Measurements from ENCODE around the gene TENT4A. TPM values are rescaled to one million over a fixed set of nuclear protein-coding genes. Genes with fewer than 3 reads are reported as not detected.
A peak's percentile ranks its signal among the peaks of the same experiment; 100 is the strongest.

Gene TENT4A
- total RNA-seq, 2 experiments from 2014 or later = 29.2 to 33.3 TPM

GRCh38 chr5:6718161-6718681, 5.0 kb downstream of the TENT4A start:
- Mint-ChIP-seq H3K27me3 (no peaks in the 10 kb centered on the region), H3K4me3 (no peak overlapping the region), H3K36me3 (ENCODE audit: low read depth) (peaks cover 42% of the 10 kb centered on the region), H3K4me1 (peaks cover 65% of the 10 kb centered on the region), H3K27ac (no peak overlapping the region), H3K9me3 (ENCODE audit: low read depth) (no peaks in the 10 kb centered on the region)
- CTCF ChIA-PET = no interaction called here
- ATAC-seq (no peak), DNase-seq (no peak)
- POLR2A ChIA-PET = interaction anchor here (0.6 kb wide), 1 partner anchor 96 kb away, joined by 6 read pairs; no protein-coding TSS in a partner anchor
- intact Hi-C loops (cut with DNase I, micrococcal nuclease) = loop anchor here (10.0 kb wide), 2 partner anchors 1147 to 1737 kb away; partner anchors contain the start of genes FASTKD3 (in 1 of the 2) and MTRR (in 1 of the 2)

GRCh38 chr5:6718718-6719117, 5.5 kb downstream of the TENT4A start:
- intact Hi-C loops (cut with DNase I, micrococcal nuclease) = loop anchor here (10.0 kb wide), 2 partner anchors 1146 to 1736 kb away; partner anchors contain the start of genes FASTKD3 (in 1 of the 2) and MTRR (in 1 of the 2)
- H3K4me3 Mint-ChIP-seq = no peak overlapping the region
- ATAC-seq (no peak), DNase-seq (no peak)
- H3K9me3 Mint-ChIP-seq (ENCODE audit: low read depth) = no peaks in the 10 kb centered on the region
- peaks cover 70% of the 10 kb centered on the region for H3K4me1 Mint-ChIP-seq
- ChIA-PET CTCF (no interaction called here), POLR2A (interaction anchor here (0.6 kb wide), 1 partner anchor 97 kb away, joined by 6 read pairs; no protein-coding TSS in a partner anchor)
- no peaks in the 10 kb centered on the region for H3K27me3 Mint-ChIP-seq
- peaks cover 47% of the 10 kb centered on the region for H3K36me3 Mint-ChIP-seq (ENCODE audit: low read depth)
- H3K27ac Mint-ChIP-seq = no peak overlapping the region

GRCh38 chr5:6719417-6719816, 6.2 kb downstream of the TENT4A start:
- intact Hi-C loops (cut with DNase I, micrococcal nuclease) = loop anchor here (10.0 kb wide), 2 partner anchors 1145 to 1735 kb away; partner anchors contain the start of genes FASTKD3 (in 1 of the 2) and MTRR (in 1 of the 2)
- H3K4me1 Mint-ChIP-seq = peaks cover 77% of the 10 kb centered on the region
- no peaks in the 10 kb centered on the region for H3K27me3 Mint-ChIP-seq
- ChIA-PET CTCF (no interaction called here), POLR2A (no interaction called here)
- no peak for ATAC-seq
- no peak overlapping the region for H3K4me3 Mint-ChIP-seq
- H3K27ac Mint-ChIP-seq = no peak overlapping the region
- peaks cover 54% of the 10 kb centered on the region for H3K36me3 Mint-ChIP-seq (ENCODE audit: low read depth)
- no peaks in the 10 kb centered on the region for H3K9me3 Mint-ChIP-seq (ENCODE audit: low read depth)
- no peak for DNase-seq

GRCh38 chr5:6719896-6720560, 6.8 kb downstream of the TENT4A start:
- Mint-ChIP-seq H3K27ac (no peak overlapping the region), H3K9me3 (ENCODE audit: low read depth) (no peaks in the 10 kb centered on the region), H3K27me3 (no peaks in the 10 kb centered on the region), H3K4me3 (no peak overlapping the region), H3K36me3 (ENCODE audit: low read depth) (peaks cover 52% of the 10 kb centered on the region), H3K4me1 (peaks cover 82% of the 10 kb centered on the region)
- ATAC-seq (no peak), DNase-seq (no peak)
- ChIA-PET CTCF (no interaction called here), POLR2A (interaction anchor here (0.6 kb wide), 1 partner anchor 12 kb away, joined by 3 read pairs; no protein-coding TSS in a partner anchor)
- intact Hi-C loops (cut with DNase I, micrococcal nuclease) = loop anchor here (10.0 kb wide), 2 partner anchors 1145 to 1735 kb away; partner anchors contain the start of genes FASTKD3 (in 1 of the 2) and MTRR (in 1 of the 2)

- peaks cover 86% of the 10 kb centered on the region for H3K4me1 Mint-ChIP-seq
- intact Hi-C loops (cut with DNase I, micrococcal nuclease) = no loop called here
- POLR2A ChIA-PET = no interaction called here
These were observed 7.3 kb downstream of the TENT4A start for GRCh38 chr5:6720561-6720921.

GRCh38 chr5:6721442-6721841, 8.2 kb downstream of the TENT4A start:
- ATAC-seq = peak; percentile 12
- no peak for DNase-seq
- Mint-ChIP-seq H3K36me3 (ENCODE audit: low read depth) (peaks cover 44% of the 10 kb centered on the region), H3K4me3 (no peak overlapping the region), H3K27ac (peak overlapping the region; percentile 69), H3K4me1 (peaks cover 89% of the 10 kb centered on the region), H3K27me3 (no peaks in the 10 kb centered on the region), H3K9me3 (ENCODE audit: low read depth) (no peaks in the 10 kb centered on the region)
- ChIA-PET POLR2A (no interaction called here), CTCF (interaction anchor here (1.2 kb wide), 1 partner anchor 10 kb away, joined by 6 read pairs; no protein-coding TSS in a partner anchor)
- intact Hi-C loops (cut with DNase I, micrococcal nuclease) = no loop called here

More at GRCh38 chr5:6720561-6720921, 7.3 kb downstream of the TENT4A start:
- DNase-seq (no peak), ATAC-seq (no peak)
- no peak overlapping the region for H3K4me3 Mint-ChIP-seq
- peaks cover 48% of the 10 kb centered on the region for H3K36me3 Mint-ChIP-seq (ENCODE audit: low read depth)
- no peaks in the 10 kb centered on the region for H3K9me3 Mint-ChIP-seq (ENCODE audit: low read depth)
- H3K27ac Mint-ChIP-seq = no peak overlapping the region
- CTCF ChIA-PET = no interaction called here
- no peaks in the 10 kb centered on the region for H3K27me3 Mint-ChIP-seq

GRCh38 chr5:6722015-6722414, 8.8 kb downstream of the TENT4A start:
- peaks cover 42% of the 10 kb centered on the region for H3K36me3 Mint-ChIP-seq (ENCODE audit: low read depth)

GRCh38 chr5:6723122-6723815, 10.0 kb downstream of the TENT4A start:
- no peak for DNase-seq
- Mint-ChIP-seq H3K4me1 (peaks cover 89% of the 10 kb centered on the region), H3K36me3 (ENCODE audit: low read depth) (peaks cover 41% of the 10 kb centered on the region), H3K27ac (peak overlapping the region; percentile 37), H3K4me3 (no peak overlapping the region), H3K27me3 (no peaks in the 10 kb centered on the region), H3K9me3 (ENCODE audit: low read depth) (no peaks in the 10 kb centered on the region)
- ATAC-seq = no peak
- ChIA-PET POLR2A (no interaction called here), CTCF (no interaction called here)
- intact Hi-C loops (cut with DNase I, micrococcal nuclease) = no loop called here

More at GRCh38 chr5:6722015-6722414, 8.8 kb downstream of the TENT4A start:
- POLR2A ChIA-PET = no interaction called here
- intact Hi-C loops (cut with DNase I, micrococcal nuclease) = no loop called here
- peak overlapping the region; percentile 69 for H3K27ac Mint-ChIP-seq
- H3K4me3 Mint-ChIP-seq = peak overlapping the region; percentile 37
- CTCF ChIA-PET = interaction anchor here (1.2 kb wide), 1 partner anchor 10 kb away, joined by 6 read pairs; no protein-coding TSS in a partner anchor
- H3K9me3 Mint-ChIP-seq (ENCODE audit: low read depth) = no peaks in the 10 kb centered on the region
- H3K27me3 Mint-ChIP-seq = no peaks in the 10 kb centered on the region
- ATAC-seq = peak; percentile 14
- peaks cover 89% of the 10 kb centered on the region for H3K4me1 Mint-ChIP-seq
- DNase-seq = no peak

- ATAC-seq (no peak), DNase-seq (no peak)
- no peaks in the 10 kb centered on the region for H3K9me3 Mint-ChIP-seq (ENCODE audit: low read depth)
- no peak overlapping the region for H3K4me3 Mint-ChIP-seq
- CTCF ChIA-PET = no interaction called here
- H3K27ac Mint-ChIP-seq = peak overlapping the region; percentile 37
- H3K36me3 Mint-ChIP-seq (ENCODE audit: low read depth) = peaks cover 35% of the 10 kb centered on the region
- POLR2A ChIA-PET = no interaction called here
- no peaks in the 10 kb centered on the region for H3K27me3 Mint-ChIP-seq
- intact Hi-C loops (cut with DNase I, micrococcal nuclease) = no loop called here
- peaks cover 87% of the 10 kb centered on the region for H3K4me1 Mint-ChIP-seq
These were observed 10.6 kb downstream of the TENT4A start for GRCh38 chr5:6723816-6724300.

- Mint-ChIP-seq H3K27me3 (no peaks in the 10 kb centered on the region), H3K36me3 (ENCODE audit: low read depth) (peaks cover 33% of the 10 kb centered on the region), H3K9me3 (ENCODE audit: low read depth) (no peaks in the 10 kb centered on the region), H3K4me3 (no peak overlapping the region), H3K4me1 (peaks cover 89% of the 10 kb centered on the region), H3K27ac (no peak overlapping the region)
- ATAC-seq (no peak), DNase-seq (no peak)
- ChIA-PET CTCF (interaction anchor here (0.7 kb wide), 1 partner anchor 54 kb away, joined by 3 read pairs; no protein-coding TSS in a partner anchor), POLR2A (no interaction called here)
- intact Hi-C loops (cut with DNase I, micrococcal nuclease) = no loop called here
These were observed 11.2 kb downstream of the TENT4A start for GRCh38 chr5:6724321-6724929.

GRCh38 chr5:6725421-6725820, 12.2 kb downstream of the TENT4A start:
- Mint-ChIP-seq H3K27ac (no peak overlapping the region), H3K4me3 (no peak overlapping the region), H3K4me1 (peaks cover 89% of the 10 kb centered on the region), H3K9me3 (ENCODE audit: low read depth) (no peaks in the 10 kb centered on the region), H3K27me3 (no peaks in the 10 kb centered on the region), H3K36me3 (ENCODE audit: low read depth) (peaks cover 35% of the 10 kb centered on the region)
- ATAC-seq (no peak), DNase-seq (no peak)
- POLR2A ChIA-PET = no interaction called here
- intact Hi-C loops (cut with DNase I, micrococcal nuclease) = no loop called here
- CTCF ChIA-PET = interaction anchor here (0.7 to 0.9 kb wide), 3 partner anchors 10 to 129 kb away, joined by 3 read pairs; no protein-coding TSS in a partner anchor

All from activated CD4-positive, alpha-beta T cell treated with anti-CD3 and anti-CD28 coated beads for 36 hours (primary cell).